SK-N-SH treated with all-trans-retinoic acid at 6 μM for 48 hours (cell line): ENCODE measurements around the gene DPP10.

ENCODE experiments used
- ATAC-seq: fragments of 200-7000 bp; cut with Tn5 transposase; 3 replicates; pipeline ENCODE4 v1.9.1; 2020; ENCODE audit warnings: mild to moderate bottlenecking, moderate library complexity
- ARNTL ChIP-seq: fragments of 450-650 bp; formaldehyde crosslinking; IDR thresholded peaks from 2 replicates; pipeline ENCODE4 v1.5.0; 2020; ENCODE audit warnings: low read depth, mild to moderate bottlenecking, moderate library complexity, borderline replicate concordance
- BACH2 ChIP-seq: fragments of 250-450 bp; sonication (Bioruptor Pico); IDR thresholded peaks from 2 replicates; pipeline ENCODE4 v1.9.0; 2021; ENCODE audit warnings: mild to moderate bottlenecking, borderline replicate concordance
- CSDC2 ChIP-seq: fragments of 250-450 bp; sonication (Bioruptor Pico); IDR thresholded peaks from 2 replicates; pipeline ENCODE4 v1.5.0; 2020; ENCODE audit warnings: mild to moderate bottlenecking, moderate library complexity
- ESRRG ChIP-seq: fragments of 250-450 bp; sonication (Bioruptor Pico); IDR thresholded peaks from 2 replicates; pipeline ENCODE4 v1.6.1; 2021; ENCODE audit warnings: mild to moderate bottlenecking
- GLIS3 ChIP-seq: fragments of 250-450 bp; sonication (Bioruptor Pico); IDR thresholded peaks from 2 replicates; pipeline ENCODE4 v1.5.0; 2020; ENCODE audit warnings: mild to moderate bottlenecking, moderate library complexity
- ISL1 ChIP-seq: fragments of 250-450 bp; sonication (Bioruptor Pico); IDR thresholded peaks from 2 replicates; pipeline ENCODE4 v2.1.2; 2022; ENCODE audit warnings: mild to moderate bottlenecking, moderate library complexity
- OSR1 ChIP-seq: fragments of 250-450 bp; sonication (Bioruptor Pico); IDR thresholded peaks from 2 replicates; pipeline ENCODE4 v1.8.0; 2022; ENCODE audit warnings: moderate library complexity, mild to moderate bottlenecking, inconsistent platforms
- PPARA ChIP-seq: fragments of 250-450 bp; sonication (Bioruptor Pico); IDR thresholded peaks from 2 replicates; pipeline ENCODE4 v1.5.0; 2020; ENCODE audit warnings: mild to moderate bottlenecking, borderline replicate concordance
- SNAI2 ChIP-seq: fragments of 250-450 bp; sonication (Bioruptor Pico); IDR thresholded peaks from 2 replicates; pipeline ENCODE4 v1.5.0; 2020; ENCODE audit warnings: mild to moderate bottlenecking, moderate library complexity
- TCF4 ChIP-seq: fragments of 250-450 bp; sonication (Bioruptor Pico); IDR thresholded peaks from 2 replicates; pipeline ENCODE4 v1.8.0; 2021; ENCODE audit warnings: mild to moderate bottlenecking, moderate library complexity, borderline replicate concordance
- TOX ChIP-seq: fragments of 250-450 bp; sonication (Bioruptor Pico); IDR thresholded peaks from 2 replicates; pipeline ENCODE4 v1.8.0; 2021; ENCODE audit warnings: mild to moderate bottlenecking, moderate library complexity, borderline replicate concordance
- ZC3H10 ChIP-seq: fragments of 250-450 bp; sonication (Bioruptor Pico); IDR thresholded peaks from 2 replicates; pipeline ENCODE4 v1.5.1; 2021; ENCODE audit warnings: mild to moderate bottlenecking, moderate library complexity
- ZFP3 ChIP-seq: fragments of 250-450 bp; sonication (Bioruptor Pico); IDR thresholded peaks from 2 replicates; pipeline ENCODE4 v1.5.0; 2020; ENCODE audit warnings: mild to moderate bottlenecking, moderate library complexity
- ZFP30 ChIP-seq: fragments of 450-650 bp; formaldehyde crosslinking; IDR thresholded peaks from 2 replicates; pipeline ENCODE4 v1.5.0; 2022; ENCODE audit warnings: mild to moderate bottlenecking, moderate library complexity
- ZNF565 ChIP-seq: fragments of 450-650 bp; formaldehyde crosslinking; conservative IDR thresholded peaks from 2 replicates; pipeline ENCODE4 v1.5.0; 2020; ENCODE audit warnings: low read depth, mild to moderate bottlenecking, moderate library complexity
- ZNF70 ChIP-seq: fragments of 450-650 bp; formaldehyde crosslinking; IDR thresholded peaks from 2 replicates; pipeline ENCODE4 v1.5.0; 2020; ENCODE audit warnings: mild to moderate bottlenecking, moderate library complexity
- ZNF8 ChIP-seq: fragments of 450-650 bp; formaldehyde crosslinking; IDR thresholded peaks from 2 replicates; pipeline ENCODE4 v1.5.0; 2020; ENCODE audit warnings: mild to moderate bottlenecking, moderate library complexity
- TF ChIP-seq, protein P1 (sequence below): fragments of 250-450 bp; sonication (Bioruptor Pico); IDR thresholded peaks from 2 replicates; pipeline ENCODE4 v1.5.0; 2020; ENCODE audit warnings: mild to moderate bottlenecking, moderate library complexity
- TF ChIP-seq, protein P2 (sequence below): fragments of 250-450 bp; sonication (Bioruptor Pico); IDR thresholded peaks from 2 replicates; pipeline ENCODE4 v1.5.1; 2021; ENCODE audit warnings: mild to moderate bottlenecking, moderate library complexity
- TF ChIP-seq, protein P3 (sequence below): fragments of 250-450 bp; sonication (Bioruptor Pico); IDR thresholded peaks from 2 replicates; pipeline ENCODE4 v1.8.0; 2021; ENCODE audit warnings: low read depth, mild to moderate bottlenecking, moderate library complexity, borderline replicate concordance
- TF ChIP-seq, protein P4 (sequence below): fragments of 250-450 bp; sonication (Bioruptor Pico); IDR thresholded peaks from 2 replicates; pipeline ENCODE4 v1.8.0; 2020; ENCODE audit warnings: mild to moderate bottlenecking, moderate library complexity, borderline replicate concordance
- TF ChIP-seq, protein P5 (sequence below): fragments of 250-450 bp; sonication (Bioruptor Pico); IDR thresholded peaks from 2 replicates; pipeline ENCODE4 v1.5.1; 2020; ENCODE audit warnings: low read depth, mild to moderate bottlenecking, moderate library complexity

Gene DPP10

DNA sequence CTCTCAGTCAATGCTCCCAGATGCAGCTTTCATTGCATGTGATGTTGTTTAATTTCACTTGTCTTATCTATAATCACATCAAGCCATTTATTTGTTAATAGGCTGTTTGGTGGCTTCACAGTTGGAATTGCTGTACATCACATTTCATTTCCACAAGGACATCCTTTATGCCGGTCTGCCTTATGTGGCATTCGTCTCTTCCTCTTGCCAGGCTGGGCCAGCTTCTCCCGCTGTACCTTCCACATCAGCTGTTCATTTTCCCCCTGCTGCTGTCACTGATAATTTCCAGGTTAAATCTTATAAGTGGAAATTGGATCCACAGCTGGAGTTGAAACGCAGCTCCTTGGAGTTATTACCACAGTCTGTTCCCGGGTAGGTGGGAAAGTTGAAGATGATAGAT is 110.6 kb downstream of the DPP10 start:
- TF ChIP-seq, protein P1, sequence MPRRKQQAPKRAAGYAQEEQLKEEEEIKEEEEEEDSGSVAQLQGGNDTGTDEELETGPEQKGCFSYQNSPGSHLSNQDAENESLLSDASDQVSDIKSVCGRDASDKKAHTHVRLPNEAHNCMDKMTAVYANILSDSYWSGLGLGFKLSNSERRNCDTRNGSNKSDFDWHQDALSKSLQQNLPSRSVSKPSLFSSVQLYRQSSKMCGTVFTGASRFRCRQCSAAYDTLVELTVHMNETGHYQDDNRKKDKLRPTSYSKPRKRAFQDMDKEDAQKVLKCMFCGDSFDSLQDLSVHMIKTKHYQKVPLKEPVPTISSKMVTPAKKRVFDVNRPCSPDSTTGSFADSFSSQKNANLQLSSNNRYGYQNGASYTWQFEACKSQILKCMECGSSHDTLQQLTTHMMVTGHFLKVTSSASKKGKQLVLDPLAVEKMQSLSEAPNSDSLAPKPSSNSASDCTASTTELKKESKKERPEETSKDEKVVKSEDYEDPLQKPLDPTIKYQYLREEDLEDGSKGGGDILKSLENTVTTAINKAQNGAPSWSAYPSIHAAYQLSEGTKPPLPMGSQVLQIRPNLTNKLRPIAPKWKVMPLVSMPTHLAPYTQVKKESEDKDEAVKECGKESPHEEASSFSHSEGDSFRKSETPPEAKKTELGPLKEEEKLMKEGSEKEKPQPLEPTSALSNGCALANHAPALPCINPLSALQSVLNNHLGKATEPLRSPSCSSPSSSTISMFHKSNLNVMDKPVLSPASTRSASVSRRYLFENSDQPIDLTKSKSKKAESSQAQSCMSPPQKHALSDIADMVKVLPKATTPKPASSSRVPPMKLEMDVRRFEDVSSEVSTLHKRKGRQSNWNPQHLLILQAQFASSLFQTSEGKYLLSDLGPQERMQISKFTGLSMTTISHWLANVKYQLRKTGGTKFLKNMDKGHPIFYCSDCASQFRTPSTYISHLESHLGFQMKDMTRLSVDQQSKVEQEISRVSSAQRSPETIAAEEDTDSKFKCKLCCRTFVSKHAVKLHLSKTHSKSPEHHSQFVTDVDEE (CRISPR knock-in tag): no peak
- TF ChIP-seq, protein P2, sequence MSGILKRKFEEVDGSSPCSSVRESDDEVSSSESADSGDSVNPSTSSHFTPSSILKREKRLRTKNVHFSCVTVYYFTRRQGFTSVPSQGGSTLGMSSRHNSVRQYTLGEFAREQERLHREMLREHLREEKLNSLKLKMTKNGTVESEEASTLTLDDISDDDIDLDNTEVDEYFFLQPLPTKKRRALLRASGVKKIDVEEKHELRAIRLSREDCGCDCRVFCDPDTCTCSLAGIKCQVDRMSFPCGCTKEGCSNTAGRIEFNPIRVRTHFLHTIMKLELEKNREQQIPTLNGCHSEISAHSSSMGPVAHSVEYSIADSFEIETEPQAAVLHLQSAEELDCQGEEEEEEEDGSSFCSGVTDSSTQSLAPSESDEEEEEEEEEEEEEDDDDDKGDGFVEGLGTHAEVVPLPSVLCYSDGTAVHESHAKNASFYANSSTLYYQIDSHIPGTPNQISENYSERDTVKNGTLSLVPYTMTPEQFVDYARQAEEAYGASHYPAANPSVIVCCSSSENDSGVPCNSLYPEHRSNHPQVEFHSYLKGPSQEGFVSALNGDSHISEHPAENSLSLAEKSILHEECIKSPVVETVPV: no peak
- TF ChIP-seq ZFP3 (no peak), ZNF565 (CRISPR knock-in tag) (no peak), ZNF70 (CRISPR knock-in tag) (no peak), BACH2 (no peak), CSDC2 (CRISPR knock-in tag) (no peak), SNAI2 (no peak), ARNTL (CRISPR knock-in tag) (no peak), OSR1 (CRISPR knock-in tag) (no peak), PPARA (CRISPR knock-in tag) (no peak)
- TF ChIP-seq, protein P3, sequence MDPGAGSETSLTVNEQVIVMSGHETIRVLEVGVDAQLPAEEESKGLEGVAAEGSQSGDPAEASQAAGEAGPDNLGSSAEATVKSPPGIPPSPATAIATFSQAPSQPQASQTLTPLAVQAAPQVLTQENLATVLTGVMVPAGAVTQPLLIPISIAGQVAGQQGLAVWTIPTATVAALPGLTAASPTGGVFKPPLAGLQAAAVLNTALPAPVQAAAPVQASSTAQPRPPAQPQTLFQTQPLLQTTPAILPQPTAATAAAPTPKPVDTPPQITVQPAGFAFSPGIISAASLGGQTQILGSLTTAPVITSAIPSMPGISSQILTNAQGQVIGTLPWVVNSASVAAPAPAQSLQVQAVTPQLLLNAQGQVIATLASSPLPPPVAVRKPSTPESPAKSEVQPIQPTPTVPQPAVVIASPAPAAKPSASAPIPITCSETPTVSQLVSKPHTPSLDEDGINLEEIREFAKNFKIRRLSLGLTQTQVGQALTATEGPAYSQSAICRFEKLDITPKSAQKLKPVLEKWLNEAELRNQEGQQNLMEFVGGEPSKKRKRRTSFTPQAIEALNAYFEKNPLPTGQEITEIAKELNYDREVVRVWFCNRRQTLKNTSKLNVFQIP (CRISPR knock-in tag): no peak
- TF ChIP-seq, protein P4, sequence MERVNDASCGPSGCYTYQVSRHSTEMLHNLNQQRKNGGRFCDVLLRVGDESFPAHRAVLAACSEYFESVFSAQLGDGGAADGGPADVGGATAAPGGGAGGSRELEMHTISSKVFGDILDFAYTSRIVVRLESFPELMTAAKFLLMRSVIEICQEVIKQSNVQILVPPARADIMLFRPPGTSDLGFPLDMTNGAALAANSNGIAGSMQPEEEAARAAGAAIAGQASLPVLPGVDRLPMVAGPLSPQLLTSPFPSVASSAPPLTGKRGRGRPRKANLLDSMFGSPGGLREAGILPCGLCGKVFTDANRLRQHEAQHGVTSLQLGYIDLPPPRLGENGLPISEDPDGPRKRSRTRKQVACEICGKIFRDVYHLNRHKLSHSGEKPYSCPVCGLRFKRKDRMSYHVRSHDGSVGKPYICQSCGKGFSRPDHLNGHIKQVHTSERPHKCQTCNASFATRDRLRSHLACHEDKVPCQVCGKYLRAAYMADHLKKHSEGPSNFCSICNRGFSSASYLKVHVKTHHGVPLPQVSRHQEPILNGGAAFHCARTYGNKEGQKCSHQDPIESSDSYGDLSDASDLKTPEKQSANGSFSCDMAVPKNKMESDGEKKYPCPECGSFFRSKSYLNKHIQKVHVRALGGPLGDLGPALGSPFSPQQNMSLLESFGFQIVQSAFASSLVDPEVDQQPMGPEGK (CRISPR knock-in tag): no peak
- ATAC-seq: no peak

DNA sequence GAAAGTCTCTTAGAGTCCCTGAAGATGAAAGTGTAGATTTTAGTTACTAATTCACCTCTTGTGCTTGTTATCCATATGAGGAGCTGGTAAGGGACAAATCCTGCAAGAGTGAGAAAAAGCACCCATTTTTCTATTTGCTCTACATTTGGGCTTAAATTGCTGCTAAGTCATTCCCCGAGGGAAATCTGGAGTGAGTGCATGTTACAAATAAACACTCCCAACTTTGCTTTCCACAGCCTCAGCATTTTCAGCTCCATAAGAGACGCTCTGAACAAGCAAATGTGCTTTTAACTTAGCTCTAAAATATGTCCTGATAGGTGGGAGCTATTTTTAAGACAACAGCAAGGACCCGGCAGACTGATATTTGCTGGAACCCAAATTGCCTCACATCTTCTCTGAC is 126.7 kb downstream of the DPP10 start:
- TF ChIP-seq ZC3H10 (CRISPR knock-in tag): no peak
- no peak for TF ChIP-seq TOX (CRISPR knock-in tag)
- no peak for TF ChIP-seq GLIS3 (CRISPR knock-in tag)
- no peak for TF ChIP-seq CSDC2 (CRISPR knock-in tag)
- no peak for TF ChIP-seq ARNTL (CRISPR knock-in tag)
- TF ChIP-seq TCF4 (CRISPR knock-in tag): no peak
- TF ChIP-seq ZNF8 (CRISPR knock-in tag): no peak
- TF ChIP-seq, protein P5, sequence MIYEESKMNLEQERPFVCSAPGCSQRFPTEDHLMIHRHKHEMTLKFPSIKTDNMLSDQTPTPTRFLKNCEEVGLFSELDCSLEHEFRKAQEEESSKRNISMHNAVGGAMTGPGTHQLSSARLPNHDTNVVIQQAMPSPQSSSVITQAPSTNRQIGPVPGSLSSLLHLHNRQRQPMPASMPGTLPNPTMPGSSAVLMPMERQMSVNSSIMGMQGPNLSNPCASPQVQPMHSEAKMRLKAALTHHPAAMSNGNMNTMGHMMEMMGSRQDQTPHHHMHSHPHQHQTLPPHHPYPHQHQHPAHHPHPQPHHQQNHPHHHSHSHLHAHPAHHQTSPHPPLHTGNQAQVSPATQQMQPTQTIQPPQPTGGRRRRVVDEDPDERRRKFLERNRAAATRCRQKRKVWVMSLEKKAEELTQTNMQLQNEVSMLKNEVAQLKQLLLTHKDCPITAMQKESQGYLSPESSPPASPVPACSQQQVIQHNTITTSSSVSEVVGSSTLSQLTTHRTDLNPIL (CRISPR knock-in tag): no peak
- TF ChIP-seq, protein P3 (CRISPR knock-in tag): no peak
- TF ChIP-seq ZFP30 (CRISPR knock-in tag): no peak
- no peak for TF ChIP-seq ESRRG
- no peak for TF ChIP-seq ZNF70 (CRISPR knock-in tag)
- TF ChIP-seq ISL1 (CRISPR knock-in tag): no peak
- TF ChIP-seq OSR1 (CRISPR knock-in tag): no peak
- no peak for ATAC-seq
